PFSK-1 (cell line): ENCODE results near the gene USP20.

Experiments used
- FOXP2 ChIP-seq: optimal IDR thresholded peaks from 2 replicates; pipeline ENCODE3; 2011; ENCODE audit warnings: borderline replicate concordance, control low read depth, inconsistent platforms; ENCODE audit not compliant: insufficient read depth; ENCODE audit errors: extremely low read length, extremely low read depth
- POLR2AphosphoS5 ChIP-seq: IDR thresholded peaks from 2 replicates; pipeline ENCODE4 v1.6.1; 2012; ENCODE audit warnings: low read depth, mild to moderate bottlenecking, control low read depth, low read length, moderate library complexity
- REST ChIP-seq, 2 experiments: IDR thresholded peaks; 2 replicates each; pipeline versions ENCODE4 v1.6.1 to v1.8.0; 2011 to 2012; ENCODE audit warnings: low read depth in 2 of 2, low read length in 2 of 2, control low read depth in 1 of 2, inconsistent platforms in 1 of 2, mild to moderate bottlenecking in 1 of 2, moderate library complexity in 1 of 2; ENCODE audit not compliant: insufficient read depth in 1 of 2
- SIN3A ChIP-seq: IDR thresholded peaks from 2 replicates; pipeline ENCODE4 v1.6.1; 2012; ENCODE audit warnings: mild to moderate bottlenecking, low read length, moderate library complexity, borderline replicate concordance; ENCODE audit not compliant: insufficient read depth

DNA sequence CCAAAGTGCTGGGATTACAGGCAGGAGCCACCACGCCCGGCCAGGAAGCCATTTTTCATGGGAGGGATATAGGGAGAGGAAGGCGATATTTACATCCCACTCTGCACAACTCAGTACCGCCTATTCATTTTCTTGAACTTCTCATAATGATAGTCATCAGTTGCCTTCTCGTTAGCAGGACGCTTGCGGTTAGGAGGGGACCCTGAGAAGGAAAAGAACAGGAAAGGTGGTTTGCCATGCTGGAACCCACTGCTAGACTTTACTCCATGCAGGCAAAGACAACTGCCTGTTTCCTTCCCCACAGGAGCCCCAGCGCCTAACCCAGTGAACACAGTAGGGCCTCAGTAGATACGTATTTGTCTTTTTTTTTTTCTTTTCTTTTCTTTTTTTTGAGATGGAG, 7.2 kb upstream of the USP20 start:
- TF ChIP-seq POLR2AphosphoS5, result no peak
- no peak for TF ChIP-seq SIN3A
- no peak for TF ChIP-seq REST (IDR thresholded peaks at IDR 0.05; ENCODE audit: insufficient read depth in 1 of 2, low read depth in 2 of 2, low read length in 2 of 2)
- no peak for TF ChIP-seq FOXP2
